GM23338 (cell line): ENCODE data around the gene AKT2. TPM values are rescaled to one million over a fixed set of nuclear protein-coding genes. Genes with fewer than 3 reads are reported as not detected.

Source experiments
- ATAC-seq: fragments of 200-7000 bp; cut with Tn5 transposase; 3 replicates; pipeline ENCODE4 v1.9.1; 2020
- DNase-seq: peaks from one replicate; pipeline ENCODE4 v3.0.0-alpha.2; 2015; ENCODE audit warnings: low spot score
- H2AFZ ChIP-seq: fragments of 200-600 bp; sonication (generic); 2 replicates; pipeline ENCODE4 v1.8.0; 2016; ENCODE audit warnings: antibody characterized with exemption, mild to moderate bottlenecking, moderate library complexity
- H3F3A ChIP-seq: fragments of 200-600 bp; sonication (generic); replicated peaks from 2 replicates; pipeline ENCODE4 v1.8.0; 2017; ENCODE audit warnings: antibody characterized with exemption, mixed run types, low read depth
- H3K27ac ChIP-seq: fragments of 200-600 bp; sonication (generic); 2 replicates; pipeline ENCODE4 v1.6.1; 2016; ENCODE audit warnings: low read depth
- H3K27me3 ChIP-seq: fragments of 200-600 bp; sonication (generic); 2 replicates; pipeline ENCODE4 v1.8.0; 2016; ENCODE audit warnings: mild to moderate bottlenecking, mixed run types, moderate library complexity; ENCODE audit not compliant: insufficient read depth
- H3K36me3 ChIP-seq: fragments of 200-600 bp; sonication (generic); 2 replicates; pipeline ENCODE4 v1.8.0; 2016; ENCODE audit warnings: mild to moderate bottlenecking; ENCODE audit not compliant: insufficient read depth
- H3K4me1 ChIP-seq: fragments of 200-600 bp; sonication (generic); 2 replicates; pipeline ENCODE4 v1.8.0; 2016; ENCODE audit warnings: mild to moderate bottlenecking, moderate library complexity; ENCODE audit not compliant: insufficient read depth
- H3K4me2 ChIP-seq: fragments of 200-600 bp; sonication (generic); 2 replicates; pipeline ENCODE4 v1.7.1; 2017; ENCODE audit warnings: mixed run types
- H3K4me3 ChIP-seq: fragments of 200-600 bp; sonication (generic); 2 replicates; pipeline ENCODE4 v1.6.1; 2016; ENCODE audit warnings: mixed run types
- H3K79me2 ChIP-seq: fragments of 200-600 bp; sonication (generic); replicated peaks from 2 replicates; pipeline ENCODE4 v1.8.0; 2017; ENCODE audit warnings: mild to moderate bottlenecking; ENCODE audit not compliant: insufficient read depth
- H3K9me2 ChIP-seq: fragments of 200-600 bp; sonication (generic); 2 replicates; pipeline ENCODE4 v1.8.0; 2017; ENCODE audit not compliant: insufficient read depth
- H4K20me1 ChIP-seq: fragments of 200-600 bp; sonication (generic); replicated peaks from 2 replicates; pipeline ENCODE4 v1.8.0; 2017; ENCODE audit warnings: mild to moderate bottlenecking; ENCODE audit not compliant: insufficient read depth
- H3K27ac Mint-ChIP-seq: 2 replicates; pipeline ENCODE4 v1.8.0; 2020; ENCODE audit warnings: inconsistent platforms, mild to moderate bottlenecking, moderate library complexity, mixed read lengths
- H3K27me3 Mint-ChIP-seq: 3 replicates; pipeline ENCODE4 v1.8.0; 2022; ENCODE audit warnings: low read depth, mild to moderate bottlenecking, moderate library complexity, mixed read lengths, inconsistent platforms; ENCODE audit not compliant: insufficient read depth, poor library complexity
- H3K36me3 Mint-ChIP-seq: 3 replicates; pipeline ENCODE4 v1.8.0; 2021; ENCODE audit warnings: low read depth, mild to moderate bottlenecking, inconsistent platforms, moderate library complexity, mixed read lengths
- H3K4me1 Mint-ChIP-seq: 3 replicates; pipeline ENCODE4 v1.8.0; 2020; ENCODE audit warnings: mild to moderate bottlenecking, inconsistent platforms, mixed read lengths
- H3K4me3 Mint-ChIP-seq: 3 replicates; pipeline ENCODE4 v1.8.0; 2021; ENCODE audit warnings: moderate library complexity, mild to moderate bottlenecking, inconsistent platforms, mixed read lengths
- H3K9me3 Mint-ChIP-seq: 3 replicates; pipeline ENCODE4 v1.8.0; 2020; ENCODE audit warnings: moderate library complexity, mild to moderate bottlenecking, inconsistent platforms, mixed read lengths
- CTCF ChIP-seq, 2 experiments: fragments of 200-600 bp in 1 of 2; sonication (generic) in 1 of 2; conservative IDR thresholded peaks; 2 replicates each; pipeline versions ENCODE4 v1.5.1 to v1.6.1; 2016 to 2017; ENCODE audit warnings: antibody characterized with exemption in 2 of 2, low read depth in 2 of 2, mild to moderate bottlenecking in 2 of 2, moderate library complexity in 1 of 2
- ETS1 ChIP-seq: IDR thresholded peaks from 2 replicates; pipeline ENCODE4 v1.6.1; 2016; ENCODE audit warnings: antibody characterized with exemption
- REST ChIP-seq: IDR thresholded peaks from one replicate; pipeline ENCODE4 v1.6.1; 2018; ENCODE audit warnings: antibody characterized with exemption; ENCODE audit not compliant: unreplicated experiment
- polyA plus RNA-seq: library from polyadenylated mRNA; unstranded; fragments of >200 nt; fragmentation: Nextera tagmentation; extraction: Ambion mirVana; gene quantifications from 2 replicates; pipeline ENCODE4 v1.2.1, GENCODE V29; 2016
- total RNA-seq: library from RNA; depleted of rRNA; stranded (reverse); fragments of >200 nt; shearing (Covaris generic); gene quantifications from 2 replicates; pipeline ENCODE4 v1.2.3, GENCODE V29; 2014

Gene AKT2
- total and polyA plus RNA-seq, 2 experiments from 2014 or later = 17.6 to 123 TPM

GRCh38 chr19:40305403-40305802, 20.3 kb upstream of the AKT2 start:
- H3K4me1 Mint-ChIP-seq = peaks cover 9% of the 10 kb centered on the region; the same call in 2 of the 3 replicates
- H3F3A ChIP-seq = no peaks in the 10 kb centered on the region
- no peaks in the 10 kb centered on the region for H3K9me2 ChIP-seq
- H3K4me3 Mint-ChIP-seq = no peak overlapping the region
- H3K36me3 Mint-ChIP-seq = no peaks in the 10 kb centered on the region
- TF ChIP-seq CTCF (conservative IDR thresholded peaks at IDR 0.05; ENCODE audit: low read depth in 2 of 2) = peak; percentile 87 to 95
- no peak for TF ChIP-seq ETS1
- H3K27ac Mint-ChIP-seq = no peak overlapping the region
- 0 out of 2 replicates have a peak, but pooled peaks cover 7% of the 10 kb centered on the region for H3K4me1 ChIP-seq
- H3K9me3 Mint-ChIP-seq = no peaks in the 10 kb centered on the region
- no peak overlapping the region for H3K27ac ChIP-seq
- DNase-seq (peak; percentile 91), ATAC-seq (peak; percentile 89)
- H4K20me1 ChIP-seq = no peaks in the 10 kb centered on the region
- no peaks in the 10 kb centered on the region for H3K27me3 Mint-ChIP-seq
- no peaks in the 10 kb centered on the region for H3K36me3 ChIP-seq
- no peaks in the 10 kb centered on the region for H3K27me3 ChIP-seq
- H2AFZ ChIP-seq = no peak overlapping the region
- H3K4me3 ChIP-seq = no peak overlapping the region
- no peaks in the 10 kb centered on the region for H3K79me2 ChIP-seq
- no peak overlapping the region for H3K4me2 ChIP-seq

- TF ChIP-seq REST = no peak
- DNase-seq (no peak), ATAC-seq (no peak)
- Histone ChIP-seq H3K4me1 (0 out of 2 replicates have a peak, but pooled peaks cover 7% of the 10 kb centered on the region), H3K27me3 (no peaks in the 10 kb centered on the region), H3K4me3 (no peak overlapping the region), H4K20me1 (no peaks in the 10 kb centered on the region), H3K4me2 (no peak overlapping the region), H3K79me2 (no peaks in the 10 kb centered on the region), H3K9me2 (no peaks in the 10 kb centered on the region), H3F3A (no peaks in the 10 kb centered on the region), H3K36me3 (no peaks in the 10 kb centered on the region), H2AFZ (no peak overlapping the region), H3K27ac (no peak overlapping the region)
- H3K4me1 Mint-ChIP-seq = peaks cover 9% of the 10 kb centered on the region; the same call in 2 of the 3 replicates
- no peak overlapping the region for H3K27ac Mint-ChIP-seq
- H3K36me3 Mint-ChIP-seq = no peaks in the 10 kb centered on the region
- H3K9me3 Mint-ChIP-seq = no peaks in the 10 kb centered on the region
- no peaks in the 10 kb centered on the region for H3K27me3 Mint-ChIP-seq
- no peak overlapping the region for H3K4me3 Mint-ChIP-seq
Observed at GRCh38 chr19:40304306-40304705, 19.2 kb upstream of the AKT2 start.
